H9 (cell line): ENCODE results near the gene MSL3B.

Experiments used
- DNase-seq: peaks from one replicate; pipeline ENCODE4 v3.0.0-alpha.2; 2017
- H2AFZ ChIP-seq: one replicate; pipeline ENCODE4 v1.6.1; 2013; ENCODE audit warnings: mild to moderate bottlenecking, low read length, control low read depth, moderate library complexity
- H2AK5ac ChIP-seq: 2 replicates; pipeline ENCODE4 v1.6.1; 2013; ENCODE audit warnings: low read length, control low read depth, mixed read lengths; ENCODE audit not compliant: insufficient read length
- H2BK120ac ChIP-seq: one replicate; pipeline ENCODE4 v1.6.1; 2013; ENCODE audit warnings: low read depth, mild to moderate bottlenecking, low read length, control low read depth, inconsistent platforms; ENCODE audit not compliant: poor library complexity, severe bottlenecking
- H2BK12ac ChIP-seq: 2 replicates; pipeline ENCODE4 v1.6.1; 2013; ENCODE audit warnings: low read length, control low read depth, mixed read lengths, low read depth; ENCODE audit not compliant: insufficient read length
- H2BK15ac ChIP-seq: 2 replicates; pipeline ENCODE4 v1.6.1; 2013; ENCODE audit warnings: low read depth, low read length, control low read depth
- H2BK20ac ChIP-seq: one replicate; pipeline ENCODE4 v1.6.1; 2013; ENCODE audit warnings: low read depth, mild to moderate bottlenecking, low read length, control low read depth, inconsistent platforms; ENCODE audit not compliant: poor library complexity, severe bottlenecking
- H2BK5ac ChIP-seq: 2 replicates; pipeline ENCODE4 v1.6.1; 2013; ENCODE audit warnings: low read length, control low read depth, mixed read lengths; ENCODE audit not compliant: insufficient read length
- H3K14ac ChIP-seq: 2 replicates; pipeline ENCODE4 v1.6.1; 2013; ENCODE audit warnings: low read length, control low read depth; ENCODE audit not compliant: insufficient read depth
- H3K18ac ChIP-seq: 2 replicates; pipeline ENCODE4 v1.6.1; 2013; ENCODE audit warnings: low read depth, mild to moderate bottlenecking, mixed read lengths, low read length, control low read depth; ENCODE audit not compliant: insufficient read length
- H3K23ac ChIP-seq: 2 replicates; pipeline ENCODE4 v1.6.1; 2013; ENCODE audit warnings: low read length, control low read depth, mixed read lengths, low read depth; ENCODE audit not compliant: insufficient read length
- H3K23me2 ChIP-seq: 2 replicates; pipeline ENCODE4 v1.6.1; 2013; ENCODE audit warnings: low read depth, mild to moderate bottlenecking, mixed read lengths, low read length, control low read depth; ENCODE audit not compliant: insufficient read length, poor library complexity, severe bottlenecking
- H3K27ac ChIP-seq: 2 replicates; pipeline ENCODE4 v1.5.1; 2013; ENCODE audit warnings: low read length, control low read depth, mixed read lengths, low read depth; ENCODE audit not compliant: insufficient read length
- H3K27me3 ChIP-seq: 2 replicates; pipeline ENCODE4 v1.6.1; 2013; ENCODE audit warnings: low read length, control low read depth, inconsistent platforms; ENCODE audit not compliant: insufficient read depth
- H3K4ac ChIP-seq: 2 replicates; pipeline ENCODE4 v1.6.1; 2013; ENCODE audit warnings: low read depth, mild to moderate bottlenecking, control low read depth, inconsistent platforms, low read length, moderate library complexity
- H3K4me1 ChIP-seq: 2 replicates; pipeline ENCODE4 v1.6.1; 2013; ENCODE audit warnings: low read length, control low read depth, inconsistent platforms; ENCODE audit not compliant: insufficient read depth
- H3K4me2 ChIP-seq: 2 replicates; pipeline ENCODE4 v1.6.1; 2013; ENCODE audit warnings: low read length, control low read depth, mixed read lengths; ENCODE audit not compliant: insufficient read length, insufficient read depth
- H3K56ac ChIP-seq: 2 replicates; pipeline ENCODE4 v1.6.1; 2013; ENCODE audit warnings: low read depth, mild to moderate bottlenecking, mixed read lengths, low read length, control low read depth; ENCODE audit not compliant: insufficient read length
- H3K79me1 ChIP-seq: 2 replicates; pipeline ENCODE4 v1.6.1; 2013; ENCODE audit warnings: low read depth, mild to moderate bottlenecking, moderate library complexity, low read length, control low read depth, inconsistent platforms; ENCODE audit not compliant: insufficient read depth, poor library complexity, severe bottlenecking
- H3K79me2 ChIP-seq: 2 replicates; pipeline ENCODE4 v1.6.1; 2013; ENCODE audit warnings: low read length, control low read depth, inconsistent platforms; ENCODE audit not compliant: insufficient read depth
- H3K9ac ChIP-seq: 2 replicates; pipeline ENCODE4 v1.6.1; 2013; ENCODE audit warnings: low read length, control low read depth, mixed read lengths; ENCODE audit not compliant: insufficient read length; ENCODE audit errors: extremely low read depth
- H3K9me3 ChIP-seq: one replicate; pipeline ENCODE4 v1.6.1; 2013; ENCODE audit warnings: low read depth, low read length, inconsistent platforms; ENCODE audit not compliant: control insufficient read depth
- H3T11ph ChIP-seq: one replicate; pipeline ENCODE4 v1.6.1; 2013; ENCODE audit warnings: mild to moderate bottlenecking, low read length, control low read depth, inconsistent platforms
- H4K20me1 ChIP-seq: one replicate; pipeline ENCODE4 v1.6.1; 2013; ENCODE audit not compliant: control insufficient read depth, insufficient read length, insufficient read depth
- H4K5ac ChIP-seq: 2 replicates; pipeline ENCODE4 v1.6.1; 2013; ENCODE audit warnings: low read depth, mild to moderate bottlenecking, mixed read lengths, low read length, control low read depth; ENCODE audit not compliant: insufficient read length
- H4K8ac ChIP-seq: replicated peaks from 2 replicates; pipeline ENCODE4 v1.6.1; 2013; ENCODE audit warnings: low read length, control low read depth, mixed read lengths, low read depth; ENCODE audit not compliant: insufficient read length
- H4K91ac ChIP-seq: 2 replicates; pipeline ENCODE4 v1.6.1; 2013; ENCODE audit warnings: low read depth, mild to moderate bottlenecking, moderate library complexity, mixed read lengths, low read length, control low read depth; ENCODE audit not compliant: insufficient read length
- H3K27ac Mint-ChIP-seq, 3 experiments: 2 replicates in 2 of 3; 3 replicates in 1 of 3; pipeline ENCODE4 v1.8.0; 2020 to 2021; ENCODE audit warnings: mixed read lengths in 3 of 3, mild to moderate bottlenecking in 1 of 3, moderate library complexity in 1 of 3
- H3K27me3 Mint-ChIP-seq: 2 replicates; pipeline ENCODE4 v1.8.0; 2021; ENCODE audit warnings: low read depth, mild to moderate bottlenecking, moderate library complexity, mixed read lengths
- H3K36me3 Mint-ChIP-seq, 3 experiments: 2 replicates in 2 of 3; 3 replicates in 1 of 3; pipeline ENCODE4 v1.8.0; 2020 to 2021; ENCODE audit warnings: low read depth in 3 of 3, mixed read lengths in 3 of 3; ENCODE audit not compliant: insufficient read depth in 1 of 3
- H3K4me1 Mint-ChIP-seq, 2 experiments: 2 replicates each; pipeline ENCODE4 v1.8.0; 2020; ENCODE audit warnings: mixed read lengths in 2 of 2
- H3K4me3 Mint-ChIP-seq, 2 experiments: 2 replicates in 1 of 2; 3 replicates in 1 of 2; pipeline ENCODE4 v1.8.0; 2020 to 2021; ENCODE audit warnings: mild to moderate bottlenecking in 2 of 2, mixed read lengths in 2 of 2, moderate library complexity in 1 of 2
- H3K9me3 Mint-ChIP-seq, 2 experiments: 2 replicates in 1 of 2; 3 replicates in 1 of 2; pipeline ENCODE4 v1.8.0; 2020; ENCODE audit warnings: mild to moderate bottlenecking in 2 of 2, mixed read lengths in 2 of 2, moderate library complexity in 1 of 2
- CTCF ChIP-seq: fragments of 200-600 bp; sonication (generic); conservative IDR thresholded peaks from 3 replicates; pipeline ENCODE4 v1.8.0; 2021; ENCODE audit warnings: antibody characterized with exemption, mild to moderate bottlenecking
- WGBS: extraction: QIAGEN DNeasy Blood & Tissue Kit; methylation state at CpG from one replicate; pipeline ENCODE4 v1.1.7; 2013; ENCODE audit warnings: missing lambda C conversion rate, low lambda C conversion rate, mixed read lengths; ENCODE audit not compliant: insufficient read length; ENCODE audit errors: extremely low coverage; 5-methylcytosine and 5-hydroxymethylcytosine counted together

MSL3B gene

DNA sequence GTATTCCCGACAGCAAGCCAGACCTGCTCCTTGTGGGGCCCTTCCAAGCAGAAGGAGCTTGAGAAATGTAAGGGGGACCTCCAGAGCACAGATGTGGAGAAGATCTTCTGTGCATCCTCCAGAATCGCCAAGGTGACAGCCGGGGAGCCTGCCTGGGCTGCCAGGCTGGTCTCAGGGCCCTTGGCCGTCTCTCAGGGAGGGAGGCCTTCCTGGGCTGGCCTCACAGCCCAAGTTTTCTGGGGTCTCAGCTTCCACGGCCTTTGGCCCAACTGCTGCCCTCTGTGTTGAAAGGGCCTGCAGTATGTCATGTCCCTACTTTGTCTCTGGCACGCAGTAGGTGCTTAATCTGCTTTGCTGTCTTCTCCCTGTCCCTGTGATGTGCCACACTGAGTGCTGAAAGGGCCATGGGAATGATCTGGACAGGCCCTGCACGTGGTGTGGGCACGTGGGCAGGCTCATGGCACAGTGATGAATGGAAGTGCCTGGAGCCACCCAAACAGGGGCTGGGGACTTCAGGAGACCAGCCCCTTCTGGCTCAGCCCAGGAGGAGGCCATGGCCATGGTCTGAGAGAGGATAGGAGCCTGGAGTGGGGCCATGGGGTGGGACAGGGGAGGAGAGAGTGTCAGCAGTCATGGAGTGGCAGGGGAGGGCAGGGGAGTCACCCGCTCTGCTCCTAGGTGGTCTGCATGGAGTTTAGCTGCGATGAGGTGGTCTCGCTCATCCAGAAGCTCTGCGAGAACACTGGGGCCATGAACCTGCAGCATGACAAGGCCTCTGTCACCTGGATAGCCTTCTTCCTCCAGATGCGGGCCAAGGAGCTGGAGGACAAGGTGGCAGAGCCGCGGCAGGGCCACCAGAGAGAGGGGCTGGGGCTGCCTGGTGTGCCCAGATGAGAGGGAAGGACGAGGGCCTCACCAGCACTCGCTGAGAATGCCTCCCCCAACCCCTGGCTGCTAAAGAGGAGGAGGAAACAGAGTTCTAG, 49.3 kb downstream of the MSL3B start:
- Histone ChIP-seq H3K79me2 (no peaks in the 10 kb centered on the region), H2BK15ac (no peak overlapping the region), H2BK12ac (no peak overlapping the region), H3K23me2 (no peaks in the 10 kb centered on the region), H3K18ac (no peak overlapping the region), H2BK5ac (no peak overlapping the region), H3K27ac (no peak overlapping the region), H3K4me1 (no peaks in the 10 kb centered on the region), H4K20me1 (no peaks in the 10 kb centered on the region), H3K79me1 (no peaks in the 10 kb centered on the region), H2BK120ac (no peak overlapping the region), H3K14ac (no peak overlapping the region; the same call in 1 of the 2 replicates), H4K5ac (no peak overlapping the region), H3K4ac (no peak overlapping the region), H3K4me2 (no peak overlapping the region), H3K9ac (no peak overlapping the region), H3K56ac (no peak overlapping the region), H2BK20ac (no peak overlapping the region), H3K27me3 (no peaks in the 10 kb centered on the region), H3K23ac (no peak overlapping the region), H4K91ac (no peak overlapping the region), H2AK5ac (no peak overlapping the region), H2AFZ (no peak overlapping the region), H4K8ac (no peak overlapping the region), H3K9me3 (no peaks in the 10 kb centered on the region), H3T11ph (no peak overlapping the region)
- Mint-ChIP-seq H3K36me3 (no peaks in the 10 kb centered on the region), H3K4me3 (no peak overlapping the region), H3K27me3 (peaks cover 1% of the 10 kb centered on the region; the same call in 1 of the 2 replicates), H3K4me1 (no peaks in the 10 kb centered on the region), H3K27ac (no peak overlapping the region), H3K9me3 (no peaks in the 10 kb centered on the region; a peak in 1 of 5 replicates)
- no peak for DNase-seq
- TF ChIP-seq CTCF: no peak
- no CpG with 5 or more reads among the region's 17 CpGs for WGBS
